HepG2 (cell line): ENCODE results near the gene WSCD1.

ENCODE experiments used
- ATF2 ChIP-seq: sonication (generic); formaldehyde crosslinking; IDR thresholded peaks from 2 replicates; pipeline ENCODE4 v1.4.0; 2020; ENCODE audit warnings: missing genetic modification reagents
- CTCF ChIP-seq: sonication (generic); formaldehyde crosslinking; IDR thresholded peaks from 2 replicates; pipeline ENCODE4 v1.5.0; 2020; ENCODE audit warnings: mild to moderate bottlenecking, missing genetic modification reagents, moderate library complexity
- GZF1 ChIP-seq: sonication (generic); formaldehyde crosslinking; IDR thresholded peaks from 2 replicates; pipeline ENCODE4 v1.5.1; 2020; ENCODE audit warnings: mild to moderate bottlenecking, missing genetic modification reagents
- HDAC6 ChIP-seq: fragments of 200-600 bp; sonication (generic); IDR thresholded peaks from 2 replicates; pipeline ENCODE4 v1.7.0; 2017; ENCODE audit warnings: mild to moderate bottlenecking, antibody characterized with exemption, low read length, low read depth
- KDM5A ChIP-seq: fragments of 200-600 bp; sonication (generic); IDR thresholded peaks from 2 replicates; pipeline ENCODE4 v1.7.0; 2018; ENCODE audit warnings: antibody characterized with exemption, mild to moderate bottlenecking, low read length, borderline replicate concordance
- NR2C2 ChIP-seq: sonication (generic); formaldehyde crosslinking; IDR thresholded peaks from 2 replicates; pipeline ENCODE4 v1.4.0; 2020; ENCODE audit warnings: missing genetic modification reagents, mild to moderate bottlenecking, moderate library complexity, borderline replicate concordance
- TP53 ChIP-seq: sonication (generic); formaldehyde crosslinking; conservative IDR thresholded peaks from 2 replicates; pipeline ENCODE4 v1.4.0; 2020; ENCODE audit warnings: missing genetic modification reagents
- ZNF264 ChIP-seq: sonication (generic); formaldehyde crosslinking; IDR thresholded peaks from 2 replicates; pipeline ENCODE4 v1.4.0; 2020; ENCODE audit warnings: missing genetic modification reagents
- ZNF3 ChIP-seq: IDR thresholded peaks from 2 replicates; pipeline ENCODE4 v1.7.0; 2017; ENCODE audit warnings: inconsistent platforms
- ZNF354B ChIP-seq: sonication (generic); formaldehyde crosslinking; IDR thresholded peaks from 2 replicates; pipeline ENCODE4 v1.8.0; 2022; ENCODE audit warnings: mild to moderate bottlenecking, missing genetic modification reagents
- ZNF768 ChIP-seq: sonication (generic); formaldehyde crosslinking; IDR thresholded peaks from 2 replicates; pipeline ENCODE4 v1.4.0; 2020; ENCODE audit warnings: missing genetic modification reagents

GRCh38 chr17:6061290-6061689 is 8.9 kb upstream of the WSCD1 start:
- no peak for TF ChIP-seq ZNF768
- no peak for TF ChIP-seq HDAC6
- TF ChIP-seq KDM5A = no peak
- TF ChIP-seq ZNF264 (CRISPR knock-in tag) = no peak
- TF ChIP-seq NR2C2 (CRISPR knock-in tag) = no peak
- no peak for TF ChIP-seq CTCF (CRISPR knock-in tag)
- TF ChIP-seq ZNF354B (CRISPR knock-in tag) = no peak
- no peak for TF ChIP-seq TP53
- TF ChIP-seq ATF2 = no peak
- no peak for TF ChIP-seq GZF1 (CRISPR knock-in tag)
- TF ChIP-seq ZNF3 = no peak
